PC-3 (cell line): ENCODE measurements around the gene SMARCA4.

Experiments used
- EZH2 ChIP-seq: fragments of 300-600 bp; sonication (generic); IDR thresholded peaks from one replicate; pipeline ENCODE4 v1.6.1; 2017; ENCODE audit warnings: antibody characterized with exemption, mild to moderate bottlenecking, low read length; ENCODE audit not compliant: unreplicated experiment
- EZH2phosphoT487 ChIP-seq: fragments of 300-600 bp; sonication (generic); IDR thresholded peaks from 2 replicates; pipeline ENCODE4 v1.6.1; 2018; ENCODE audit warnings: mild to moderate bottlenecking, antibody characterized with exemption, low read length, borderline replicate concordance
- TF ChIP-seq, protein P1 (sequence below): fragments of 300-600 bp; sonication (generic); conservative IDR thresholded peaks from 2 replicates; pipeline ENCODE4 v1.5.1; 2017; ENCODE audit warnings: antibody characterized with exemption, low read depth, mild to moderate bottlenecking, low read length

DNA sequence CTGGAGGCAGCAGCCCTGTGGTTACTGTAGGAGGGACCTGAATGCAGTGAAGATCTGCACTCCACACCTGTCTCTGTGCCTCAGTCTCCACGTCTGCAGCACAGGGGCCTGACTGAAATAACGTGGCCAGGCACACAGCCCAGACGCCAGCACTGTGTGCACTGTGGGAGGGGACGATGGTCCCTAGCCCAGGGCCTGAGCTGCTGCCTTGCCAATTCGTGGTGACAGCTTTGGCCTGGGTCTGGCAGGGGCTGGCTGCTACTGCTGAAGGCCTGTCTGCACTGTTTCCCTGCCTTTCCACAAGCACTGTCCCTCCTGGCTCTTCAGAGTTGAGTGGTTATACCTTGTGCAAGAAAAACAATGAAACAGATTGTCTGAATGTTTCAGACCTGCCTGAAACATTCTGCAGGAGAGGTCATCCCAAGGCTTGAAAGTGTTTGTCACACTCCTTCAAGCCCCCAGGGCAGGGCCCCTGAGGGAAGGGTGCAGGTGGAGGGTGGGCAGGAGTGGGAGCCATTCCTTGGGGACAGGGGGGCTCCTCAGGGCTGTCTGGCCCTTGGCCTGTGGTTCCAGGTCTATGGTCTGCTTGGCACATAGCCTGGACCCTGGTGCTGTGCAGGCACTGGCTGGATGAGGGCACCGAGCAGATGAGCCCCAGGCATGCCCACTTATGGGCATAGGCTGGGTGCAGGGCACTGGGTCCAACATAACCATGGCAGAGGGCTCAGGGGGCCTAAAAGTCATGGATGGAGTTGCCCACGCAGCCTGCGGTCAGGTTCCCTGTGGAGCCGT is 89.7 kb downstream of the SMARCA4 start:
- TF ChIP-seq EZH2 (no peak), EZH2phosphoT487 (no peak)
- TF ChIP-seq, protein P1, sequence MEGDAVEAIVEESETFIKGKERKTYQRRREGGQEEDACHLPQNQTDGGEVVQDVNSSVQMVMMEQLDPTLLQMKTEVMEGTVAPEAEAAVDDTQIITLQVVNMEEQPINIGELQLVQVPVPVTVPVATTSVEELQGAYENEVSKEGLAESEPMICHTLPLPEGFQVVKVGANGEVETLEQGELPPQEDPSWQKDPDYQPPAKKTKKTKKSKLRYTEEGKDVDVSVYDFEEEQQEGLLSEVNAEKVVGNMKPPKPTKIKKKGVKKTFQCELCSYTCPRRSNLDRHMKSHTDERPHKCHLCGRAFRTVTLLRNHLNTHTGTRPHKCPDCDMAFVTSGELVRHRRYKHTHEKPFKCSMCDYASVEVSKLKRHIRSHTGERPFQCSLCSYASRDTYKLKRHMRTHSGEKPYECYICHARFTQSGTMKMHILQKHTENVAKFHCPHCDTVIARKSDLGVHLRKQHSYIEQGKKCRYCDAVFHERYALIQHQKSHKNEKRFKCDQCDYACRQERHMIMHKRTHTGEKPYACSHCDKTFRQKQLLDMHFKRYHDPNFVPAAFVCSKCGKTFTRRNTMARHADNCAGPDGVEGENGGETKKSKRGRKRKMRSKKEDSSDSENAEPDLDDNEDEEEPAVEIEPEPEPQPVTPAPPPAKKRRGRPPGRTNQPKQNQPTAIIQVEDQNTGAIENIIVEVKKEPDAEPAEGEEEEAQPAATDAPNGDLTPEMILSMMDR: no peak
